Karpas-422 (cell line): Measurements from ENCODE around the gene IL1R1. TPM values are rescaled to one million over a fixed set of nuclear protein-coding genes. Genes with fewer than 3 reads are reported as not detected.

ENCODE experiments used
- DNase-seq: peaks from one replicate; pipeline ENCODE4 v3.0.0-alpha.2; 2015
- H2AFZ ChIP-seq: fragments of 200-600 bp; sonication (generic); 2 replicates; pipeline ENCODE4 v1.6.1; 2014; ENCODE audit warnings: antibody characterized with exemption, low read length, mixed read lengths
- H3K27ac ChIP-seq: fragments of 200-600 bp; sonication (generic); 2 replicates; pipeline ENCODE4 v1.5.1; 2014; ENCODE audit warnings: mild to moderate bottlenecking, low read length, moderate library complexity
- H3K27me3 ChIP-seq: fragments of 200-600 bp; sonication (generic); 2 replicates; pipeline ENCODE4 v1.6.1; 2014; ENCODE audit warnings: low read length, mixed read lengths
- H3K36me3 ChIP-seq: fragments of 200-600 bp; sonication (generic); 2 replicates; pipeline ENCODE4 v1.6.1; 2014; ENCODE audit warnings: low read length, mixed read lengths; ENCODE audit not compliant: insufficient read depth
- H3K4me1 ChIP-seq: fragments of 200-600 bp; sonication (generic); 2 replicates; pipeline ENCODE4 v1.6.1; 2014; ENCODE audit warnings: mild to moderate bottlenecking, low read length, mixed read lengths
- H3K4me2 ChIP-seq: fragments of 200-600 bp; sonication (generic); 2 replicates; pipeline ENCODE4 v1.6.1; 2014; ENCODE audit warnings: low read length, low read depth, mild to moderate bottlenecking; ENCODE audit not compliant: poor library complexity, severe bottlenecking
- H3K4me3 ChIP-seq: fragments of 200-600 bp; sonication (generic); 2 replicates; pipeline ENCODE4 v1.5.1; 2014; ENCODE audit warnings: mild to moderate bottlenecking, antibody characterized with exemption, low read length, mixed read lengths
- H3K79me2 ChIP-seq: fragments of 200-600 bp; sonication (generic); 2 replicates; pipeline ENCODE4 v1.6.1; 2014; ENCODE audit warnings: mild to moderate bottlenecking, low read length, mixed read lengths
- H3K9ac ChIP-seq: fragments of 200-600 bp; sonication (generic); 2 replicates; pipeline ENCODE4 v1.6.0; 2014; ENCODE audit warnings: low read length
- H3K9me2 ChIP-seq: fragments of 200-600 bp; sonication (generic), shearing (Covaris generic); replicated peaks from 2 replicates; pipeline ENCODE4 v1.6.0; 2014; ENCODE audit warnings: mild to moderate bottlenecking, low read length, moderate library complexity; ENCODE audit not compliant: insufficient read depth
- H3K9me3 ChIP-seq: fragments of 300-700, 200-600 bp; sonication (generic); 2 replicates; pipeline ENCODE4 v1.6.1; 2014; ENCODE audit warnings: low read length, mixed read lengths
- H4K20me1 ChIP-seq: fragments of 200-600 bp; sonication (generic); 2 replicates; pipeline ENCODE4 v1.6.1; 2014; ENCODE audit warnings: mild to moderate bottlenecking, antibody characterized with exemption, low read length, low read depth; ENCODE audit not compliant: insufficient read depth
- total RNA-seq: library from RNA; depleted of rRNA; stranded (reverse); fragments of >200 nt; shearing (Covaris generic); gene quantifications from 2 replicates; pipeline ENCODE4 v1.2.3, GENCODE V29; 2014; ENCODE audit warnings: low replicate concordance; rRNA removed

The IL1R1 gene, protein sequence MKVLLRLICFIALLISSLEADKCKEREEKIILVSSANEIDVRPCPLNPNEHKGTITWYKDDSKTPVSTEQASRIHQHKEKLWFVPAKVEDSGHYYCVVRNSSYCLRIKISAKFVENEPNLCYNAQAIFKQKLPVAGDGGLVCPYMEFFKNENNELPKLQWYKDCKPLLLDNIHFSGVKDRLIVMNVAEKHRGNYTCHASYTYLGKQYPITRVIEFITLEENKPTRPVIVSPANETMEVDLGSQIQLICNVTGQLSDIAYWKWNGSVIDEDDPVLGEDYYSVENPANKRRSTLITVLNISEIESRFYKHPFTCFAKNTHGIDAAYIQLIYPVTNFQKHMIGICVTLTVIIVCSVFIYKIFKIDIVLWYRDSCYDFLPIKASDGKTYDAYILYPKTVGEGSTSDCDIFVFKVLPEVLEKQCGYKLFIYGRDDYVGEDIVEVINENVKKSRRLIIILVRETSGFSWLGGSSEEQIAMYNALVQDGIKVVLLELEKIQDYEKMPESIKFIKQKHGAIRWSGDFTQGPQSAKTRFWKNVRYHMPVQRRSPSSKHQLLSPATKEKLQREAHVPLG
- not detected in 2 replicates for total RNA-seq

DNA sequence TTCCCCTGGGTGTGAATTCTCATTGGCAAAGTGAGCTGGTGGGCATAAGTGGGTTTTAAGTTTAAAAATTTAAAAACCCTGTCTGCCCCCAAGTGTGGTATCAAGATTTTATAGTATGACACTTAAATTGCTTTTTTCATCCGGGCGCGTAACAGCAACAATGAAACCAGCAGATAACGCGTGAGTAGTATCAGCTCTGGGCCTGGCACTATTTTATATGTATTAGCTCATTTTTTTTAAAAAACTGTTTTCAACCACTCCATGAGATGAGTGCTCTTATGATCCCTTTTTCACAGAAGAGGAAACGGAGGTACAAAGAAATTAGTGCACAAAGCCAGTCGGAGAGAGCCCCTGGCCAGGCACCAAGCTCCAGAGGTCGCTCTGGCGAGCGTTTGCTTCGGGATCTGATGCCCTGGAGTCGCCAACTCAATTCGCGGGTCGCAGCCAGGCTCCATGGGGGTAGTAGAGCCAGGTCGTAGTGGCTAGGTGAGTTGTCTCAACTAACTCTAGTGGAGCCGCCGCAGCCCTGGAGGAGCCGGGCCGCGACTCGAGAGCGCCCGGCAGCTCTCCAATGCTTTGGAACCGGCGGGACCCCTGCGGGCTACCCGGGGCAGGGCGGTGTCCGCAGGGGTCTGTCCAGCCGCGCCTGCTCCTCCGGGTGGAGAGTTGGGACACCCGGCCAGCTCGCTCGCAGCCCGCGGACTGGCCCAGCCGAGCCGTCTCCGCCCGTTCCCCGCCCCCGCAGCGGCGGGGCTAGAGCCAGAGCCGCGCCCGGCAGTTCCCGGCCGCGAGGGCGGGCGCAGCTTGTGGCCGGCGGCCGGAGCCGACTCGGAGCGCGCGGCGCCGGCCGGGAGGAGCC, at the start of gene IL1R1:
IL1R1 (plus strand) TSS at position 777 of the 859 bp plus-strand sequence. CDS start 14,979 bp downstream, outside the sequence.
- DNase-seq: no peak
- Histone ChIP-seq H3K4me3 (no peak within 1 kb of the TSS), H3K9ac (no peak within 1 kb of the TSS), H3K36me3 (no peaks in the 10 kb centered on the region), H3K79me2 (no peaks in the 10 kb centered on the region), H3K4me2 (no peak within 1 kb of the TSS), H2AFZ (no peak within 1 kb of the TSS), H3K9me3 (peaks cover 17% of the 10 kb centered on the region), H3K27ac (no peak within 1 kb of the TSS), H3K27me3 (0 out of 2 replicates have a peak, but pooled peaks cover 6% of the 10 kb centered on the region), H3K9me2 (no peaks in the 10 kb centered on the region), H3K4me1 (no peaks in the 10 kb centered on the region), H4K20me1 (no peaks in the 10 kb centered on the region)

DNA sequence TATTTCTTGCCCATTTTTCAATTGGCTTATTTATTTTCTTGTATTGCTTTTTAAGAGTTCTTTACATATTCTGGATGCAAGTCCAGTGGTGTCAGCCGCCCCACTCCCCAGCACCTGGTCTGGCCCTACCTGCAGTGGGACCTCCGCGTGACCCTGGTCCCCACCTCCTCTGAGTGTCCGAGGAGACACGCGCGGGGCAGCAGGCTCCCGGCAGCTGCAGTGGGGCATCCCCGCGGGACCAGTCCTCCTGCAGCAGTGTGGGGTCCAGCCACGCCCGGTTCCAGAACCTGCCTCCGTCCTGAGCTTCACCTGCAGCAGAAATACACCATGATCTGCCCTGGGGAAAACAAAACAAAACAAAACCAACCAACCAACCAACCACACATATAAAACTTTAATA, 48.9 kb upstream of the IL1R1 start:
- no peak for DNase-seq
- no peaks in the 10 kb centered on the region for H4K20me1 ChIP-seq
- H3K27me3 ChIP-seq: no peaks in the 10 kb centered on the region
- H3K4me3 ChIP-seq: no peak overlapping the region
- no peak overlapping the region for H3K4me2 ChIP-seq
- H3K4me1 ChIP-seq: no peaks in the 10 kb centered on the region
- H3K79me2 ChIP-seq: no peaks in the 10 kb centered on the region
- H2AFZ ChIP-seq: no peak overlapping the region
- no peak overlapping the region for H3K27ac ChIP-seq
- H3K36me3 ChIP-seq: no peaks in the 10 kb centered on the region
- no peaks in the 10 kb centered on the region for H3K9me3 ChIP-seq
- no peaks in the 10 kb centered on the region; the same call in 1 of the 2 replicates for H3K9me2 ChIP-seq
- H3K9ac ChIP-seq: no peak overlapping the region

DNA sequence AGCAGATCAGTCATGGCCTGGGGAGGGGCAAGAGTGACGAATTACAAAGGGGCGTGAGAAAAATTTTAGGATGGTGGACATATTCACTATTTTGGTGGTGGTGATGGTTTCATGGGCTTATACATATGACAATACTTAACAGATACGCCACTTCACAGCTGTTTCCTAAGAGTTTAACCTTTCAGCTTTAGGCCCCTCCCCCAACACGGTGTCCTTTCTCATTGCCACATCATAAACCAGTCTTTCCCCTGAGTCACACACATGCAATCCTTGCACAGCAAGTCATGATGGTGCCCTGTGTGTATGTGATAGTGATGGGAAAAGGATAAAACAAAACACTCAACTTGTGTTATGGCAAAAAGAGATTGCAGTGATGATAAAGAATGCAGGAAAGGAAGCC, 47.6 kb upstream of the IL1R1 start:
- H3K27me3 ChIP-seq: no peaks in the 10 kb centered on the region
- H3K4me2 ChIP-seq: no peak overlapping the region
- H3K4me3 ChIP-seq: no peak overlapping the region
- H4K20me1 ChIP-seq: no peaks in the 10 kb centered on the region
- H3K4me1 ChIP-seq: no peaks in the 10 kb centered on the region
- H3K9me2 ChIP-seq: no peaks in the 10 kb centered on the region
- no peak overlapping the region for H3K27ac ChIP-seq
- no peaks in the 10 kb centered on the region for H3K36me3 ChIP-seq
- H3K9ac ChIP-seq: no peak overlapping the region
- no peak for DNase-seq
- no peaks in the 10 kb centered on the region for H3K79me2 ChIP-seq
- no peaks in the 10 kb centered on the region for H3K9me3 ChIP-seq
- H2AFZ ChIP-seq: no peak overlapping the region

DNA sequence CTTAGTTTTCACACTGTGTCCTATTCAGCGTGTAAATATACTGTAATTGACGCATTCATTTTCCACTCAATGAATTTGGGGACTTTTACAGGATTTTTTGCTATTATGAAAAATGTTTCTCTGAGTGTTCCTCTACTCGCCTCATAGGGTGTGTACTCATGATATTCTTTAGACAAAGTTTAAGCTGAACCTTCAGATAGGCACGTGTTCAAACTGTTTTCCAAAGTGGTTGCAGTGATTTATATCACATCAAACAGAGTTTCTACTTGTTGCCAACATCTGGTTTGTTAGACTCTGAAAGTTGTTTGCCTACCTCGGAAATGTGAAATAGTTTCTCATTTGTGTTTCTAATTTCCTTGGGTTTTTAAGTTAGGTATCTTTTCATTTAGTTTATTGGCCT, 46.4 kb upstream of the IL1R1 start:
- no peak overlapping the region for H3K27ac ChIP-seq
- no peak overlapping the region for H3K4me2 ChIP-seq
- H3K9me3 ChIP-seq: no peaks in the 10 kb centered on the region
- no peak overlapping the region for H3K4me3 ChIP-seq
- H3K9me2 ChIP-seq: no peaks in the 10 kb centered on the region
- no peak overlapping the region for H2AFZ ChIP-seq
- no peaks in the 10 kb centered on the region for H3K4me1 ChIP-seq
- H4K20me1 ChIP-seq: no peaks in the 10 kb centered on the region
- no peaks in the 10 kb centered on the region for H3K36me3 ChIP-seq
- H3K79me2 ChIP-seq: no peaks in the 10 kb centered on the region
- no peak for DNase-seq
- no peaks in the 10 kb centered on the region for H3K27me3 ChIP-seq
- H3K9ac ChIP-seq: no peak overlapping the region

DNA sequence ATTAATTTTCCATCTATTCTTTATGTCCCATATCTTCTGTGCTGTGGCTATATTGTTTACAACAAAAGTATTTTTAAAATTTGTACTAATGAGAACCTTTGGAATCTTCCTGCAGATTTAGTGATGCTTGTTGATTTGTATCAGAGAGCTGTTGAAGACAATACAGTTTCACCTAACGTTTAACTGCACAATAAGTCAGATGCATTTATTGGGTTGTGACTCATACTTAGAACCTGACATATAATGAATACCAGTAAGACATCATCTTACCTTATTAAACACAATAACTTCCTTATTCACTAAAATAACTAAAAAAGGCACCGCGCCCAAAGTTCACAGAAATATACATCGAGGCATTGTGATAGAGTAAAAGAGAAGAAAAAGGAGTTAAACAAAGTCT, 43.8 kb upstream of the IL1R1 start:
- no peaks in the 10 kb centered on the region for H3K4me1 ChIP-seq
- H3K79me2 ChIP-seq: no peaks in the 10 kb centered on the region
- H3K4me3 ChIP-seq: no peak overlapping the region
- no peaks in the 10 kb centered on the region for H3K36me3 ChIP-seq
- H4K20me1 ChIP-seq: no peaks in the 10 kb centered on the region
- no peaks in the 10 kb centered on the region for H3K9me3 ChIP-seq
- H2AFZ ChIP-seq: no peak overlapping the region
- no peak overlapping the region for H3K4me2 ChIP-seq
- no peak overlapping the region for H3K27ac ChIP-seq
- H3K27me3 ChIP-seq: no peaks in the 10 kb centered on the region
- no peak for DNase-seq
- no peaks in the 10 kb centered on the region for H3K9me2 ChIP-seq
- H3K9ac ChIP-seq: no peak overlapping the region

DNA sequence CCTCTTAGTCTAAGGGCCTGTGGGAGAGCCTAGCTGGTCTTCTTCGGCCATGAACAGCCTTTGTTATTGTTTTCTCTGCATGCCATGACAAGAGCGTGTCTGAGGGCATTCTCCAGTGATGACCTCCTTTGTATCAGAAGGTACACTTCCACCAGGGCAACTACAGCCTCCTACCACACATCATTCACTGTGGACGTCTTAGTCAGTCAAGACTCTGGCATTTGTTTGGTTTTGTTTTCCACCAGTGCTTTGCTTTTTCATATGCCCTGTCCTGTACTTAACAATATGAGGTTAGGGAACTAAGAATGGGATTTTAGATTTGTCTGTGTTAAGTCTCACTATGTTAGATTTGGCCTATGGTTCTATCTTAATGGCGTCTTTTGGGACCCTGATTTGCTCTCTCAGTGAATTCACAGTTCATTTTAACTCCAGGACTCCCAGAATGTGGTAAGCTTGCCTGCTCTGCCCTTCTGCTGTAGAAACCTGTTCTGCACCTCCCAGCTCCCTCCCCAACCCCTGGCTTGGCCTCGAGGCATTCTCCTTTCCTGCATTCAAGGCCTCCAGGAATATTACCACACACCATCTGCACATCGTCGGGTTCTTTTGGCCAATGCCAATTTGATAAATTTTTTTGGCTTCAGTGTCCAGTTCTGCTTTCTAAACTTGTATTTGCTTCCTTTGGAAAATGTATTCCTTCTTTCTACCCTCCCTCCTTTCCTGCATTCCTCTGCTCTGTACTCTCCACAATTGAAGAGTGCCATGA, 42.8 kb upstream of the IL1R1 start:
- Histone ChIP-seq H3K27me3 (no peaks in the 10 kb centered on the region), H3K79me2 (no peaks in the 10 kb centered on the region), H3K9ac (no peak overlapping the region), H3K9me2 (no peaks in the 10 kb centered on the region), H3K36me3 (no peaks in the 10 kb centered on the region), H2AFZ (no peak overlapping the region), H4K20me1 (no peaks in the 10 kb centered on the region), H3K4me1 (no peaks in the 10 kb centered on the region), H3K27ac (no peak overlapping the region), H3K9me3 (no peaks in the 10 kb centered on the region), H3K4me2 (no peak overlapping the region), H3K4me3 (no peak overlapping the region)
- DNase-seq: no peak

DNA sequence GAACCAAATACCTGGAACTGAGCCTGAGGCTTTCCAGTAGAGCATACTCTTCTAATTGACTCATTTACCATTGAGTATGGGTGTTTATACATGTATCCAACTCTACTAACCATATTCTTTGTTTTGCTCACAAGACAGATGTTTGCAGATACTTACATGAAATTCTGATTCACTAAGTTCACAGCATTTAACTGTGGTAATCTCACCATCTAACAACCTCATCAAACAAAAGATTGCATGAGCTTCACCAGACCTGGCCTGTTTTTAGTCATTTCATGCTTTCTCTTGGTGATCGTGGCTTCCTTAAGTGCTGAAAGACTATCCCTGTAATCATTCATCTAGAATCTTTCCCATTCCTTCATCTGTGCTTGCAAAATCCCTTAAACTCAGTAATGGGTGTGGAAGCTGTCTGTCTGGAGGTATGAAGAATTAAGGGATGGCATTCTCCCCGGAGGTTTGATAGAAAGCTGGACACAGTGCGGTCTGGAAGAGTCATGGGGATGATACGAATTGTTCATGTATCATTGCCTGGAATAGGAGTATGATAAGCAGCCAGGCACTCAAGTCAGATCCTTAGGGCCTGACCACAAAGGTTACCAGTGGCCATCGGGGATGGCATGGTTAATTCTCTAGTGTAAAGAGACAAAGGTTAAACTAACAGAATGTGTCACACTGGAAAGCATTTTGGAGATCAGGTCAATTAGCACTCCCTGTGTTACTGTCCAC, 42.0 kb upstream of the IL1R1 start:
- Histone ChIP-seq H3K9me3 (no peaks in the 10 kb centered on the region), H2AFZ (no peak overlapping the region), H3K27me3 (no peaks in the 10 kb centered on the region), H3K79me2 (no peaks in the 10 kb centered on the region), H3K9me2 (no peaks in the 10 kb centered on the region), H3K4me2 (no peak overlapping the region), H3K27ac (no peak overlapping the region), H4K20me1 (no peaks in the 10 kb centered on the region), H3K4me3 (no peak overlapping the region), H3K4me1 (no peaks in the 10 kb centered on the region), H3K9ac (no peak overlapping the region), H3K36me3 (no peaks in the 10 kb centered on the region)
- DNase-seq: no peak
